K562 (cell line): ENCODE measurements around the gene CD300LG. TPM values are rescaled to one million over a fixed set of nuclear protein-coding genes. Genes with fewer than 3 reads are reported as not detected.

Experiments used
- POLR2A ChIP-seq: fragments of 450-650 bp; conservative IDR thresholded peaks from 2 replicates; pipeline ENCODE4 v1.6.1; 2016
- polyA plus RNA-seq, 8 experiments: library from polyadenylated mRNA; depleted of rRNA in 4 of 8; stranded (reverse) in 5 of 8; unstranded in 3 of 8; fragments of >200 nt; fragmentation: Nextera tagmentation in 2 of 8; fragmentation: Illumina TruSeq in 1 of 8; extraction: Ambion mirVana in 2 of 8; extraction: Trizol in 1 of 8; gene quantifications; 2 replicates each; pipeline versions ENCODE4 v1.2.1 to v1.2.3, GENCODE V29; 2011 to 2014; ENCODE audit warnings: inconsistent platforms in 1 of 8, missing spikeins in 1 of 8
- total RNA-seq, 7 experiments: library from RNA; depleted of rRNA in 6 of 7; stranded (reverse); fragments of >200 nt in 6 of 7; fragmentation: Illumina TruSeq in 2 of 7; extraction: Trizol in 2 of 7; gene quantifications; 2 replicates each; pipeline versions ENCODE4 v1.2.1 to v1.2.3, GENCODE V29; 2011 to 2021; ENCODE audit warnings: low replicate concordance in 1 of 7
- TF ChIP-seq, protein P1 (sequence below), 2 experiments: fragments of 450-650 bp; IDR thresholded peaks; 2 replicates each; pipeline ENCODE4 v1.6.1; 2016; ENCODE audit warnings: mild to moderate bottlenecking in 2 of 2, borderline replicate concordance in 1 of 2, low read depth in 1 of 2, moderate library complexity in 1 of 2

Gene CD300LG
- total and polyA plus RNA-seq, 9 of the 15 experiments (the other 6 are each of a cell fraction or from before 2014, with no cell fraction given): not detected

DNA sequence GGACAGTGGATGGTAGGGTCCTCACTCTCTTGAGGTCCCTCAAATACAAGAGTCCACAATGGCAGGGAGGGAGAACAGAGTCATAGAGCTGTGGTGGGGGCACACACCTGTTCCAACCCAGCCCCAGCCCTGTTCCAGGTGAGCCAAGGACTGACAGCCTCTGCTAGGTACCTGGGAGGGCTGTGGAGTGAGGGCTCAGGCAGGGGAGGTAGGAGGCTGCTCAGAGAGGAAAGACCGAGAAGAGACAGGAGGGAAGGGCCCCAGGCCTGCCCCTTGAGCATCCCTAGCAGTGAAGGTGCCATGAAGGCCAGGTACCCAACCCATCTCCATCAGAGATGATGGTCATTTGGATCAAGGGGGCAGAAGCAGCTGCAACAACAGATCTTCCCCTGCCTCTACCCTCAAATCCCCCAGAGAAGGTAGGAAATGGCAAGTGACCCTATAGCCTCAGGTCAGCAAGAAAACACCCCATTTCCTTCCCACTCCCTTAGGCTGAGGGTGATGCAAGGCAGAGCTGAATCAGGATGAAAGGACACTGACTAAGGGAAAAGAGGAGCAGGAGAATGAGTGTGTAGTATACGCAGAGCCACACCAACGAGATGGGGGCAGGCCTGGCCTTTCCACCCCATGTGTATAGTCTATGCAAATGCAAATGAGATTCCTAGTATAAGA is 28.6 kb downstream of the CD300LG start (continued):
- TF ChIP-seq, protein P1, sequence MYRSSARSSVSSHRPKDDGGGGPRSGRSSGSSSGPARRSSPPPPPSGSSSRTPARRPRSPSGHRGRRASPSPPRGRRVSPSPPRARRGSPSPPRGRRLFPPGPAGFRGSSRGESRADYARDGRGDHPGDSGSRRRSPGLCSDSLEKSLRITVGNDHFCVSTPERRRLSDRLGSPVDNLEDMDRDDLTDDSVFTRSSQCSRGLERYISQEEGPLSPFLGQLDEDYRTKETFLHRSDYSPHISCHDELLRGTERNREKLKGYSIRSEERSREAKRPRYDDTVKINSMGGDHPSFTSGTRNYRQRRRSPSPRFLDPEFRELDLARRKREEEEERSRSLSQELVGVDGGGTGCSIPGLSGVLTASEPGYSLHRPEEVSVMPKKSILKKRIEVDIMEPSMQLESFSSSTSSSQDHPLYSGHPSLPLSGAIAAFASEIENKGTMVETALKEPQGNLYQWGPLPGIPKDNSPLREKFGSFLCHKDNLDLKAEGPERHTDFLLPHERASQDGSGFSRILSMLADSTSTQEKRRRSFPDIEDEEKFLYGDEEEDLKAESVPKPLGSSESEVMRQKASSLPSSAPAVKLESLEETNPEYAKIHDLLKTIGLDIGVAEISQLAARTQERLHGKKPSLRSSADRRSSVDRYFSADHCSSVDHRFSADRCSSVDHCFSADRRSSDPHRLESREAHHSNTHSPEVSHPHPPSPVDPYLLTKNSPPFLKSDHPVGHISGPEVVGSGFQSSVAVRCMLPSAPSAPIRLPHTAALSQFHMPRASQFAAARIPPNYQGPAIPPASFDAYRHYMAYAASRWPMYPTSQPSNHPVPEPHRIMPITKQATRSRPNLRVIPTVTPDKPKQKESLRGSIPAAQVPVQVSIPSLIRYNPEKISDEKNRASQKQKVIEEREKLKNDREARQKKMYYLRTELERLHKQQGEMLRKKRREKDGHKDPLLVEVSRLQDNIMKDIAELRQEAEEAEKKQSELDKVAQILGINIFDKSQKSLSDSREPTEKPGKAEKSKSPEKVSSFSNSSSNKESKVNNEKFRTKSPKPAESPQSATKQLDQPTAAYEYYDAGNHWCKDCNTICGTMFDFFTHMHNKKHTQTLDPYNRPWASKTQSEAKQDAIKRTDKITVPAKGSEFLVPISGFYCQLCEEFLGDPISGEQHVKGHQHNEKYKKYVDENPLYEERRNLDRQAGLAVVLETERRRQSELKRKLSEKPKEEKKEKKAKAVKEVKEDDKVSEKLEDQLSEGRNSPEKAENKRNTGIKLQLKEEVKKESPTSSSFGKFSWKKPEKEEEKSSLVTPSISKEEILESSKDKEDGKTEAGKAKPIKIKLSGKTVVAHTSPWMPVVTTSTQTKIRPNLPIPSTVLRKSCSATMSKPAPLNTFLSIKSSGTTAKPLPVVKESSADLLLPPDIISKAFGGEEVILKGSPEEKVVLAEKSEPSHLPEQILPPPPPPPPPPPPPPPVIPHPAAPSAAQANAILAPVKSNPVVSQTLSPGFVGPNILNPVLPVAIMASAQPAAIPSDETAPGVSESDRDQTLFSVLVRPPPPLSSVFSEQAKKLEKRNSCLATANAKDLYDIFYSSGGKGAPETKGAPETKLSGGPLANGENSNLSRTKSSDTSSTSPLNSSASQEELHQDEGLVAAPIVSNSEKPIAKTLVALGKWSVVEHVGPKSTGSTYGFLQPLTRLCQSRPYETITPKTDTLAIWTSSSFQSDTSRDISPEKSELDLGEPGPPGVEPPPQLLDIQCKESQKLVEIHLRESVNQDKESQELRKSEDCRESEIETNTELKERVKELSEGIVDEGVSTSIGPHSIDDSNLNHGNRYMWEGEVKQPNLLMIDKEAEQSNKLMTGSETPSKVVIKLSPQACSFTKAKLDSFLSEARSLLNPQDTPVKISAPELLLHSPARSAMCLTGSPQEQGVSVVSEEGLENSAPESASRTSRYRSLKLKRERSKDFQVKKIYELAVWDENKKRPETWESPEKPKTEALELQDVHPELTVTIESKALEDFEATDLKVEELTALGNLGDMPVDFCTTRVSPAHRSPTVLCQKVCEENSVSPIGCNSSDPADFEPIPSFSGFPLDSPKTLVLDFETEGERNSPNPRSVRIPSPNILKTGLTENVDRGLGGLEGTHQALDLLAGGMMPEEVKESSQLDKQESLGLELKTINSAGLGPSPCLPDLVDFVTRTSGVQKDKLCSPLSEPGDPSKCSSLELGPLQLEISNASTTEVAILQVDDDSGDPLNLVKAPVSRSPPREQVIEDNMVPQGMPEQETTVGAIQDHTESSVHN (IDR thresholded peaks at IDR 0.05; ENCODE audit: borderline replicate concordance in 1 of 2, low read depth in 1 of 2): no peak
- TF ChIP-seq POLR2A: peak; percentile 71
